ENCODE results near the gene B4GALT7.

The B4GALT7 gene

GRCh38 chr5:177592905-177593304 is 7.0 kb upstream of the B4GALT7 start:
- DNase-seq (ENCODE audit: low read depth) = no peak
- H3K4me3 ChIP-seq (ENCODE audit: low read depth, low read length) = peak overlapping the region; percentile 98
- no peak for TF ChIP-seq CTCF (conservative IDR thresholded peaks at IDR 0.05; ENCODE audit: low read depth, low read length)

- TF ChIP-seq CTCF (conservative IDR thresholded peaks at IDR 0.05; ENCODE audit: low read depth, low read length) = no peak
- DNase-seq (ENCODE audit: low read depth) = no peak
- H3K4me3 ChIP-seq (ENCODE audit: low read depth, low read length) = peak overlapping the region; percentile 8
Observed at GRCh38 chr5:177593511-177593910, 6.4 kb upstream of the B4GALT7 start.

- H3K4me3 ChIP-seq (ENCODE audit: low read depth, low read length) = no peak overlapping the region
- DNase-seq (ENCODE audit: low read depth) = no peak
- TF ChIP-seq CTCF (conservative IDR thresholded peaks at IDR 0.05; ENCODE audit: low read depth, low read length) = no peak
Observed at GRCh38 chr5:177594071-177594470, 5.9 kb upstream of the B4GALT7 start.

- no peak for DNase-seq (ENCODE audit: low read depth)
- TF ChIP-seq CTCF (conservative IDR thresholded peaks at IDR 0.05; ENCODE audit: low read depth, low read length) = no peak
- H3K4me3 ChIP-seq (ENCODE audit: low read depth, low read length) = no peak overlapping the region
Observed at GRCh38 chr5:177595026-177595585, 4.8 kb upstream of the B4GALT7 start.

- TF ChIP-seq CTCF (conservative IDR thresholded peaks at IDR 0.05; ENCODE audit: low read depth, low read length) = no peak
- no peak for DNase-seq (ENCODE audit: low read depth)
- H3K4me3 ChIP-seq (ENCODE audit: low read depth, low read length) = no peak overlapping the region
Observed at GRCh38 chr5:177595991-177596774, 3.7 kb upstream of the B4GALT7 start.

GRCh38 chr5:177596775-177597238 is 3.1 kb upstream of the B4GALT7 start:
- no peak for TF ChIP-seq CTCF (conservative IDR thresholded peaks at IDR 0.05; ENCODE audit: low read depth, low read length)
- DNase-seq (ENCODE audit: low read depth) = no peak
- no peak overlapping the region for H3K4me3 ChIP-seq (ENCODE audit: low read depth, low read length)

- no peak overlapping the region for H3K4me3 ChIP-seq (ENCODE audit: low read depth, low read length)
- TF ChIP-seq CTCF (conservative IDR thresholded peaks at IDR 0.05; ENCODE audit: low read depth, low read length) = no peak
- DNase-seq (ENCODE audit: low read depth) = no peak
Observed at GRCh38 chr5:177598477-177598876, 1.5 kb upstream of the B4GALT7 start.
